H1 (cell line): ENCODE measurements around the gene KSR2. TPM values are rescaled to one million over a fixed set of nuclear protein-coding genes. Genes with fewer than 3 reads are reported as not detected.

Experiments
- CTCF ChIA-PET: fragments of 300-600 bp; sonication (Branson Sonifier 250); formaldehyde crosslinking; loops from one replicate; lab custom pipeline; 2021; ENCODE audit not compliant: partially characterized antibody; lab: Charles Lee
- POLR2A ChIA-PET: fragments of 300-600 bp; sonication (Branson Sonifier 250); formaldehyde crosslinking; loops from one replicate; lab custom pipeline; 2021; ENCODE audit warnings: inconsistent platforms; ENCODE audit not compliant: partially characterized antibody; lab: Charles Lee
- DNase-seq, 2 experiments: peaks; one replicate each; pipeline versions ENCODE4 v3.0.0 to v3.0.0-alpha.2; 2010 to 2022; ENCODE audit warnings: low spot score in 2 of 2, low read depth in 1 of 2, mixed read lengths in 1 of 2
- FAIRE-seq: peaks from 2 replicates; lab custom pipeline; 2011; peaks lifted over from hg19 to GRCh38; lab: Jason Lieb, UNC
- H2AFZ ChIP-seq: 2 replicates; pipeline ENCODE4 v1.8.1; 2012; ENCODE audit warnings: low read length, inconsistent platforms
- H2AK5ac ChIP-seq: 2 replicates; pipeline ENCODE4 v1.6.1; 2013; ENCODE audit warnings: low read depth, low read length
- H2BK120ac ChIP-seq: replicated peaks from 2 replicates; pipeline ENCODE3; 2013; ENCODE audit warnings: low read depth, low read length, inconsistent platforms
- H2BK12ac ChIP-seq: 2 replicates; pipeline ENCODE4 v1.6.1; 2013; ENCODE audit warnings: low read depth, low read length
- H2BK15ac ChIP-seq: 2 replicates; pipeline ENCODE4 v1.6.1; 2013; ENCODE audit warnings: low read length
- H2BK20ac ChIP-seq: 2 replicates; pipeline ENCODE4 v1.6.1; 2013; ENCODE audit warnings: low read length
- H2BK5ac ChIP-seq: 2 replicates; pipeline ENCODE4 v1.6.1; 2013; ENCODE audit warnings: low read depth, low read length
- H3K14ac ChIP-seq: 2 replicates; pipeline ENCODE4 v1.6.1; 2013; ENCODE audit warnings: inconsistent platforms; ENCODE audit not compliant: insufficient read length
- H3K18ac ChIP-seq: 2 replicates; pipeline ENCODE4 v1.6.1; 2013; ENCODE audit warnings: low read length; ENCODE audit errors: extremely low read depth
- H3K23ac ChIP-seq: 2 replicates; pipeline ENCODE4 v1.6.1; 2013; ENCODE audit warnings: inconsistent platforms; ENCODE audit not compliant: insufficient read length
- H3K23me2 ChIP-seq: 2 replicates; pipeline ENCODE4 v1.6.1; 2013; ENCODE audit warnings: low read depth, low read length
- H3K27ac ChIP-seq: 2 replicates; pipeline ENCODE4 v1.6.1; 2011; ENCODE audit warnings: low read depth, low read length, inconsistent platforms
- H3K27me3 ChIP-seq, 4 experiments: replicated peaks in 1 of 4; 1 replicate in 1 of 4; 2 replicates in 3 of 4; pipeline versions ENCODE4 v1.6.1 to v1.8.1; 2011 to 2013; ENCODE audit warnings: low read length in 3 of 4, mild to moderate bottlenecking in 3 of 4, inconsistent platforms in 2 of 4, mixed read lengths in 2 of 4, moderate library complexity in 1 of 4; ENCODE audit not compliant: control insufficient read depth in 3 of 4, insufficient read depth in 3 of 4; ENCODE audit errors: extremely low read depth in 1 of 4
- H3K36me3 ChIP-seq, 4 experiments: 2 replicates each; pipeline versions ENCODE4 v1.6.1 to v1.8.1; 2011 to 2013; ENCODE audit warnings: mild to moderate bottlenecking in 4 of 4, low read length in 3 of 4, moderate library complexity in 2 of 4, control low read depth in 1 of 4, inconsistent platforms in 1 of 4; ENCODE audit not compliant: insufficient read depth in 4 of 4, control insufficient read depth in 2 of 4
- H3K4ac ChIP-seq: replicated peaks from 2 replicates; pipeline ENCODE3; 2013; ENCODE audit warnings: low read length, low read depth, mixed read lengths, inconsistent platforms; ENCODE audit not compliant: insufficient read length
- H3K4me1 ChIP-seq, 4 experiments: replicated peaks in 1 of 4; 1 replicate in 1 of 4; 2 replicates in 3 of 4; pipeline versions ENCODE4 v1.6.1 to v1.8.1; 2011 to 2013; ENCODE audit warnings: low read length in 3 of 4, inconsistent platforms in 2 of 4, mixed read lengths in 1 of 4; ENCODE audit not compliant: insufficient read depth in 4 of 4, control insufficient read depth in 3 of 4
- H3K4me2 ChIP-seq, 2 experiments: 2 replicates each; pipeline versions ENCODE4 v1.6.1 to v1.8.1; 2011 to 2013; ENCODE audit warnings: low read depth in 2 of 2, low read length in 2 of 2, control low read depth in 1 of 2, inconsistent platforms in 1 of 2, mild to moderate bottlenecking in 1 of 2; ENCODE audit not compliant: insufficient read depth in 1 of 2
- H3K4me3 ChIP-seq, 4 experiments: fragments of 200-600, 300-600 bp in 1 of 4; sonication (generic), shearing (Covaris generic), sonication (Bioruptor Twin) in 1 of 4; 2 replicates each; pipeline versions ENCODE4 v1.5.1 to v1.8.1; 2011 to 2016; ENCODE audit warnings: low read length in 4 of 4, low read depth in 3 of 4, control low read depth in 2 of 4, inconsistent platforms in 2 of 4, mild to moderate bottlenecking in 2 of 4, mixed read lengths in 1 of 4, moderate library complexity in 1 of 4; ENCODE audit not compliant: insufficient read depth in 2 of 4; ENCODE audit errors: extremely low read depth in 1 of 4
- H3K56ac ChIP-seq: replicated peaks from 2 replicates; pipeline ENCODE3; 2013; ENCODE audit warnings: low read depth, mild to moderate bottlenecking, mixed read lengths, low read length, inconsistent platforms; ENCODE audit not compliant: insufficient read length
- H3K79me1 ChIP-seq: 2 replicates; pipeline ENCODE4 v1.6.1; 2013; ENCODE audit warnings: low read depth, low read length, control low read depth
- H3K79me2 ChIP-seq, 2 experiments: 2 replicates each; pipeline versions ENCODE4 v1.6.1 to v1.8.1; 2012 to 2013; ENCODE audit warnings: low read length in 2 of 2, mild to moderate bottlenecking in 2 of 2, inconsistent platforms in 1 of 2; ENCODE audit not compliant: insufficient read depth in 2 of 2, control insufficient read depth in 1 of 2
- H3K9ac ChIP-seq, 4 experiments: replicated peaks in 1 of 4; 1 replicate in 1 of 4; 2 replicates in 3 of 4; pipeline versions ENCODE4 v1.6.1 to v1.8.1; 2011 to 2013; ENCODE audit warnings: low read depth in 3 of 4, low read length in 3 of 4, control low read depth in 2 of 4, mild to moderate bottlenecking in 2 of 4, moderate library complexity in 2 of 4, inconsistent platforms in 1 of 4; ENCODE audit errors: extremely low read depth in 1 of 4
- H3K9me3 ChIP-seq, 2 experiments: 2 replicates each; pipeline versions ENCODE4 v1.6.1 to v1.8.1; 2012 to 2013; ENCODE audit warnings: mild to moderate bottlenecking in 2 of 2, moderate library complexity in 2 of 2, control low read depth in 1 of 2, inconsistent platforms in 1 of 2, low read depth in 1 of 2, low read length in 1 of 2, mixed read lengths in 1 of 2; ENCODE audit not compliant: insufficient read depth in 2 of 2
- H4K20me1 ChIP-seq, 2 experiments: replicated peaks in 1 of 2; 2 replicates each; pipeline versions ENCODE3 to v1.8.1; 2011 to 2013; ENCODE audit warnings: inconsistent platforms in 2 of 2, low read length in 2 of 2, mild to moderate bottlenecking in 1 of 2; ENCODE audit not compliant: insufficient read depth in 2 of 2, control insufficient read depth in 1 of 2
- H4K5ac ChIP-seq: 2 replicates; pipeline ENCODE4 v1.6.1; 2013; ENCODE audit warnings: low read length, low read depth, mixed read lengths, inconsistent platforms; ENCODE audit not compliant: insufficient read length
- H4K8ac ChIP-seq: 2 replicates; pipeline ENCODE4 v1.8.0; 2013; ENCODE audit warnings: mild to moderate bottlenecking, moderate library complexity, low read length, inconsistent platforms; ENCODE audit not compliant: insufficient read depth; ENCODE audit errors: extremely low read depth
- H4K91ac ChIP-seq: replicated peaks from 2 replicates; pipeline ENCODE3; 2013; ENCODE audit warnings: low read length, mixed read lengths, inconsistent platforms; ENCODE audit not compliant: insufficient read length
- RXRA ChIP-seq: IDR thresholded peaks from 2 replicates; pipeline ENCODE4 v1.6.1; 2011; ENCODE audit warnings: low read depth, mild to moderate bottlenecking, low read length, moderate library complexity; ENCODE audit not compliant: insufficient read depth
- WGBS, 2 experiments: shearing (Covaris generic) in 1 of 2; methylation state at CpG; one replicate each; pipeline versions ENCODE4 v1.1.6 to v1.1.7; 2013 to 2015; ENCODE audit warnings: low lambda C conversion rate in 2 of 2, mixed read lengths in 2 of 2, inconsistent platforms in 1 of 2, low coverage in 1 of 2, missing lambda C conversion rate in 1 of 2; ENCODE audit not compliant: insufficient replicate concordance in 2 of 2, insufficient coverage in 1 of 2, insufficient read length in 1 of 2; ENCODE audit errors: extremely low coverage in 1 of 2, missing lambda C conversion rate in 1 of 2; 5-methylcytosine and 5-hydroxymethylcytosine counted together
- polyA plus RNA-seq, 7 experiments: library from polyadenylated mRNA; depleted of rRNA in 3 of 7; stranded (reverse) in 5 of 7; unstranded in 2 of 7; fragments of >200 nt in 5 of 7; fragments of 200-250 nt in 2 of 7; gene quantifications; 1 replicate in 5 of 7; 2 replicates in 1 of 7; 4 replicates in 1 of 7; pipeline versions ENCODE4 v1.2.1 to v1.2.3, GENCODE V29; 2011 to 2013; ENCODE audit warnings: missing spikeins in 2 of 7, mixed read lengths in 2 of 7
- total RNA-seq: library from RNA; stranded (reverse); fragmentation: NEBNext Ultra II Directional; extraction: Animal tissue kit (Norgen Biotek cat#: 25700); gene quantifications from 2 replicates; pipeline ENCODE4 v1.2.1, GENCODE V29; 2021
- TF ChIP-seq, protein P1 (sequence below): IDR thresholded peaks from 2 replicates; pipeline ENCODE4 v1.6.1; 2011; ENCODE audit warnings: low read length, improper control_type of control experiment

Gene KSR2
- total and polyA plus RNA-seq, 2 of the 8 experiments (the other 6 are each of a cell fraction or from before 2014, with no cell fraction given), result 0.74 to 2.2 TPM

DNA sequence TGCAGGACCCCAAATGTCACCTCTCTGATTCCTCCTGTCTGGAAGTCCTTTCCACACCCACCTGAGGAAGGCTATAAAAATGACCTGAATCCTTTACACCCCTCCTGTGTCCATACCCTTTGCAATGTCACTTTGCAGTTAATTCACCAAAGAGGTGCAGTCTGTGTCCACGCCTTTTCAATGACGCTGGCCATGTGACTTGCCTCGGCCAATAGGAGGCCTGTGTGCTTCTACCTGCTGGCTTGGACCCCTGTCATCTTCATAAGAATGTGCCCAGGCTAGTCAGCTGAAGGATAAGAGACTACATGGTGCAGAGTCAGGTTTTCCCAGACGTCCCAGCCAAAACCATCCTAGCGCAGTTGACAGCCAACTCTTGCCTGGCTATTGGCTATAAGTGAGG, 101.4 kb downstream of the KSR2 start:
- Histone ChIP-seq H3K4me3 (no peak overlapping the region), H3K4ac (no peak overlapping the region), H3K27ac (no peak overlapping the region), H4K8ac (no peak overlapping the region), H3K36me3 (no peaks in the 10 kb centered on the region), H3K79me2 (no peaks in the 10 kb centered on the region), H4K5ac (no peak overlapping the region), H3K14ac (no peak overlapping the region), H3K27me3 (no peaks in the 10 kb centered on the region), H2BK120ac (no peak overlapping the region), H3K9me3 (no peaks in the 10 kb centered on the region), H2BK12ac (no peak overlapping the region), H4K20me1 (no peaks in the 10 kb centered on the region), H4K91ac (no peak overlapping the region), H3K4me1 (no peaks in the 10 kb centered on the region), H2BK15ac (no peak overlapping the region), H3K23me2 (no peaks in the 10 kb centered on the region), H2BK20ac (no peak overlapping the region), H3K79me1 (no peaks in the 10 kb centered on the region), H2AFZ (no peak overlapping the region), H3K23ac (no peak overlapping the region), H3K4me2 (no peak overlapping the region)
- WGBS, 2 experiments, result 74% methylated on average over 4 of the region's 5 CpGs; no CpG with 5 or more reads in 1 of the 2 experiments
- CTCF ChIA-PET, result interaction anchor here (1.4 to 1.8 kb wide), 2 partner anchors 9 to 166 kb away, joined by 4 to 8 read pairs; no protein-coding TSS in a partner anchor
- FAIRE-seq (no peak), DNase-seq (no peak)
- TF ChIP-seq RXRA, result no peak
- TF ChIP-seq, protein P1, sequence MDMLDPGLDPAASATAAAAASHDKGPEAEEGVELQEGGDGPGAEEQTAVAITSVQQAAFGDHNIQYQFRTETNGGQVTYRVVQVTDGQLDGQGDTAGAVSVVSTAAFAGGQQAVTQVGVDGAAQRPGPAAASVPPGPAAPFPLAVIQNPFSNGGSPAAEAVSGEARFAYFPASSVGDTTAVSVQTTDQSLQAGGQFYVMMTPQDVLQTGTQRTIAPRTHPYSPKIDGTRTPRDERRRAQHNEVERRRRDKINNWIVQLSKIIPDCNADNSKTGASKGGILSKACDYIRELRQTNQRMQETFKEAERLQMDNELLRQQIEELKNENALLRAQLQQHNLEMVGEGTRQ, result peak; percentile 32; the same call in 1 of the 2 replicates
- TF ChIP-seq, all 59 proteins: peak for 1
- Histone ChIP-seq H3K9ac (no peak overlapping the region), H2AK5ac (no peak overlapping the region), H3K18ac (no peak overlapping the region), H2BK5ac (no peak overlapping the region), H3K56ac (no peak overlapping the region)
- POLR2A ChIA-PET, result no interaction called here
